ENCODE data around the gene CPN1. TPM values are rescaled to one million over a fixed set of nuclear protein-coding genes. Genes with fewer than 3 reads are reported as not detected.

CPN1 gene
- polyA plus RNA-seq, 1 donor (not counting 4 experiments of a cell fraction or from before 2014, with no cell fraction given), result not detected

GRCh38 chr10:100075426-100076220 is 6.0 kb downstream of the CPN1 start:
- Histone ChIP-seq H3K4me2 (ENCODE audit: control insufficient read depth, extremely low read depth, insufficient read depth, low read depth, low read length) (no peak overlapping the region), H3K27ac (ENCODE audit: control insufficient read depth, insufficient read depth, low read length) (no peak overlapping the region), H2AFZ (ENCODE audit: control insufficient read depth, low read length) (no peak overlapping the region), H3K9ac (ENCODE audit: control insufficient read depth, extremely low read depth, insufficient read depth, low read length) (no peak overlapping the region), H3K4me1 (ENCODE audit: control insufficient read depth, extremely low read depth, insufficient read depth, low read length) (no peaks in the 10 kb centered on the region), H3K27me3 (ENCODE audit: control insufficient read depth, extremely low read depth, insufficient read depth, low read length) (no peaks in the 10 kb centered on the region), H4K20me1 (ENCODE audit: control insufficient read depth, extremely low read depth, insufficient read depth, low read length) (no peaks in the 10 kb centered on the region), H3K79me2 (ENCODE audit: control insufficient read depth, insufficient read depth, low read length) (no peaks in the 10 kb centered on the region), H3K4me3 (ENCODE audit: control insufficient read depth in 2 of 3, extremely low read depth in 1 of 3, insufficient read depth in 2 of 3, low read depth in 1 of 3, low read length in 3 of 3) (no peak overlapping the region), H3K36me3 (ENCODE audit: control insufficient read depth in 2 of 2, extremely low read depth in 1 of 2, insufficient read depth in 2 of 2, low read length in 2 of 2) (no peaks in the 10 kb centered on the region), H3K9me1 (ENCODE audit: control insufficient read depth, extremely low read depth, insufficient read depth, low read length) (no peaks in the 10 kb centered on the region), H3K9me3 (ENCODE audit: control insufficient read depth, low read depth, low read length) (no peaks in the 10 kb centered on the region)
- no peak for DNase-seq (ENCODE audit: low read depth, low spot score)
- dilution Hi-C loops (cut with MboI; ENCODE audit: extremely low pct_ligation_motif_present, low sequenced_read_pairs), result loop anchor here (5.0 kb wide), 1 partner anchor 43 kb away; no protein-coding TSS in a partner anchor
- TF ChIP-seq CTCF (optimal IDR thresholded peaks at IDR 0.05 in 1 of 3, IDR thresholded peaks at IDR 0.05 in 1 of 3, conservative IDR thresholded peaks at IDR 0.05 in 1 of 3; ENCODE audit: extremely low read depth in 1 of 3, insufficient read depth in 2 of 3, low read length in 3 of 3), result no peak
- no peak for TF ChIP-seq EZH2 (IDR thresholded peaks at IDR 0.05; ENCODE audit: low read length)
- FAIRE-seq, result no peak

- no peaks in the 10 kb centered on the region for H3K36me3 ChIP-seq (ENCODE audit: control insufficient read depth in 2 of 2, extremely low read depth in 1 of 2, insufficient read depth in 2 of 2, low read length in 2 of 2)
- no peaks in the 10 kb centered on the region for H3K79me2 ChIP-seq (ENCODE audit: control insufficient read depth, insufficient read depth, low read length)
- H3K4me1 ChIP-seq (ENCODE audit: control insufficient read depth, extremely low read depth, insufficient read depth, low read length), result no peaks in the 10 kb centered on the region
- DNase-seq (ENCODE audit: low read depth, low spot score) (no peak), FAIRE-seq (no peak)
- H3K9me3 ChIP-seq (ENCODE audit: control insufficient read depth, low read depth, low read length), result no peaks in the 10 kb centered on the region
- TF ChIP-seq EZH2 (IDR thresholded peaks at IDR 0.05; ENCODE audit: low read length) (no peak), CTCF (optimal IDR thresholded peaks at IDR 0.05 in 1 of 3, IDR thresholded peaks at IDR 0.05 in 1 of 3, conservative IDR thresholded peaks at IDR 0.05 in 1 of 3; ENCODE audit: extremely low read depth in 1 of 3, insufficient read depth in 2 of 3, low read length in 3 of 3) (no peak)
- no peak overlapping the region for H3K4me2 ChIP-seq (ENCODE audit: control insufficient read depth, extremely low read depth, insufficient read depth, low read depth, low read length)
- no peak overlapping the region for H3K4me3 ChIP-seq (ENCODE audit: control insufficient read depth in 2 of 3, extremely low read depth in 1 of 3, insufficient read depth in 2 of 3, low read depth in 1 of 3, low read length in 3 of 3)
- no peak overlapping the region for H3K27ac ChIP-seq (ENCODE audit: control insufficient read depth, insufficient read depth, low read length)
- H3K9ac ChIP-seq (ENCODE audit: control insufficient read depth, extremely low read depth, insufficient read depth, low read length), result no peak overlapping the region
- no peaks in the 10 kb centered on the region for H3K9me1 ChIP-seq (ENCODE audit: control insufficient read depth, extremely low read depth, insufficient read depth, low read length)
- H2AFZ ChIP-seq (ENCODE audit: control insufficient read depth, low read length), result no peak overlapping the region
- dilution Hi-C loops (cut with MboI; ENCODE audit: extremely low pct_ligation_motif_present, low sequenced_read_pairs), result no loop called here
- no peaks in the 10 kb centered on the region for H4K20me1 ChIP-seq (ENCODE audit: control insufficient read depth, extremely low read depth, insufficient read depth, low read length)
- no peaks in the 10 kb centered on the region for H3K27me3 ChIP-seq (ENCODE audit: control insufficient read depth, extremely low read depth, insufficient read depth, low read length)
Measured at GRCh38 chr10:100072514-100072913, 9.2 kb downstream of the CPN1 start.

Measured in keratinocyte (primary cell).